ENCODE results near the gene UGT2B15. TPM values are rescaled to one million over a fixed set of nuclear protein-coding genes. Genes with fewer than 3 reads are reported as not detected.
"Not testable (repeated sequence)": the region's sequence is repeated elsewhere in the genome, so short reads cannot be mapped to it uniquely, and the experiment has no call there.

Gene UGT2B15
- total RNA-seq, result 0.22 and 0.57 TPM in 2 replicates
- long read RNA-seq, partial matches to known transcripts, result 1 of 1 reads
- long read RNA-seq, other reads (novel, unspliced or antisense), result 0 of 1 reads

GRCh38 chr4:68670479-68670939 is at the start of gene UGT2B15:
TSS of gene UGT2B15 (minus strand) at chr4:68670652. CDS start at chr4:68670618, 34 bp downstream.
- not testable (repeated sequence) for H3K4me1 Mint-ChIP-seq (ENCODE audit: low read depth); DNase-seq (ENCODE audit: low spot score, unreplicated experiment); H3K27me3 Mint-ChIP-seq; H3K4me3 Mint-ChIP-seq (ENCODE audit: low read depth); H3K36me3 Mint-ChIP-seq (ENCODE audit: insufficient read depth); H3K27ac Mint-ChIP-seq
- H3K9me3 Mint-ChIP-seq (ENCODE audit: low read depth), result peaks cover 29% of the 10 kb centered on the region

DNA sequence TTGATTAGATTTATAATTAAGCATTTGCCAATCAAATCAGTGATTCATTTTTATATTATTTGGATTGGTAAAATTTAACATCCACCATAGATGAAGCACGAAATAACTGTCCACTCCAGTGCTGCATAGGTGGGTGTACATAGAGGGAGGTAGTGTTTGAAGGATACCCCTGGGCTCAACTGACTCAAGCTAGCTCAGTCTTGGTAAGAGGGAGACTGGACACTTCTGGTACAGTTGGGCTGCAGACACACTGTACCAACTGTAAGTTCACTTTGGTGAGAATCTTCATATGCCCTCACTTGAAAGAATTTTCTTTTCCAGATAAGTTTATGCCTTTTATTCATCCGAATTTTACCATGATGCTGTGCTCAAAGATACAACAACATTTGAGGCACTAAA is 48.6 kb upstream of the UGT2B15 start:
- Mint-ChIP-seq H3K4me1 (ENCODE audit: low read depth) (no peaks in the 10 kb centered on the region), H3K4me3 (ENCODE audit: low read depth) (no peak overlapping the region), H3K27ac (no peak overlapping the region), H3K36me3 (ENCODE audit: insufficient read depth) (peaks cover 18% of the 10 kb centered on the region), H3K9me3 (ENCODE audit: low read depth) (peaks cover 42% of the 10 kb centered on the region), H3K27me3 (no peaks in the 10 kb centered on the region)
- no peak for DNase-seq (ENCODE audit: low spot score, unreplicated experiment)
- TF ChIP-seq, protein P1, sequence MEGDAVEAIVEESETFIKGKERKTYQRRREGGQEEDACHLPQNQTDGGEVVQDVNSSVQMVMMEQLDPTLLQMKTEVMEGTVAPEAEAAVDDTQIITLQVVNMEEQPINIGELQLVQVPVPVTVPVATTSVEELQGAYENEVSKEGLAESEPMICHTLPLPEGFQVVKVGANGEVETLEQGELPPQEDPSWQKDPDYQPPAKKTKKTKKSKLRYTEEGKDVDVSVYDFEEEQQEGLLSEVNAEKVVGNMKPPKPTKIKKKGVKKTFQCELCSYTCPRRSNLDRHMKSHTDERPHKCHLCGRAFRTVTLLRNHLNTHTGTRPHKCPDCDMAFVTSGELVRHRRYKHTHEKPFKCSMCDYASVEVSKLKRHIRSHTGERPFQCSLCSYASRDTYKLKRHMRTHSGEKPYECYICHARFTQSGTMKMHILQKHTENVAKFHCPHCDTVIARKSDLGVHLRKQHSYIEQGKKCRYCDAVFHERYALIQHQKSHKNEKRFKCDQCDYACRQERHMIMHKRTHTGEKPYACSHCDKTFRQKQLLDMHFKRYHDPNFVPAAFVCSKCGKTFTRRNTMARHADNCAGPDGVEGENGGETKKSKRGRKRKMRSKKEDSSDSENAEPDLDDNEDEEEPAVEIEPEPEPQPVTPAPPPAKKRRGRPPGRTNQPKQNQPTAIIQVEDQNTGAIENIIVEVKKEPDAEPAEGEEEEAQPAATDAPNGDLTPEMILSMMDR (IDR thresholded peaks at IDR 0.05; ENCODE audit: unreplicated experiment), result no peak

DNA sequence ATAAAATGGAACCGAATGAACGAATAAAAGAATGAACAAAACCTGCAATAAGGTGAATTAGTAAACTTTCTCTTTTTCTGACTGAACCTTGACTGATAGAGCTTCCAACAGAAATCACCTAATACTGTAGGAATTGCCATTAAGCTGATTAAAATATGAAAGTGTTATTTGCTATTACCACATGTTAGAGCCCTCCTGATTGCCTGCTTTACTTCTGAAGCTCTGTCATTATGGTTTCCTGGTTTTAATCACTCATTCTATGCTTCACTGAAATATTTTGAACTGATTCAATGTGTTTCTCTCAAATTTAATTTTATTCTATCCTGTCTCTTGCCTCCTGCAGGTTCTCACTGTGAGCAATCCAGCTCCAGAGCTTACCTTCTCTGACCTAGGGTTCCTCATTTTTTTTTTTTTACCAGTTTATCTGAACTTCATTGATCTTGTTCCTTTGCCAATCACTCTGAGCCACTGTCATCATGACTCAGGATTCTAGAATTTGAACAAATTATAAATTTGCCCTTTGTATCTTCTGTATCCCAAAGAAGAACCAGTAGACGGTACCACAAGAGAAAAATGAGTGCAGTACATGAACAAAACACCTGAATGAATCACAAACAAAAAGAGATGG is 48.1 kb upstream of the UGT2B15 start:
- no peaks in the 10 kb centered on the region for H3K4me1 Mint-ChIP-seq (ENCODE audit: low read depth)

GRCh38 chr4:68717999-68718398 is 47.5 kb upstream of the UGT2B15 start:
- TF ChIP-seq, protein P1 (IDR thresholded peaks at IDR 0.05; ENCODE audit: unreplicated experiment), result no peak
- Mint-ChIP-seq H3K27ac (no peak overlapping the region), H3K36me3 (ENCODE audit: insufficient read depth) (peaks cover 17% of the 10 kb centered on the region), H3K4me1 (ENCODE audit: low read depth) (no peaks in the 10 kb centered on the region), H3K4me3 (ENCODE audit: low read depth) (no peak overlapping the region), H3K9me3 (ENCODE audit: low read depth) (peaks cover 39% of the 10 kb centered on the region), H3K27me3 (no peaks in the 10 kb centered on the region)
- DNase-seq (ENCODE audit: low spot score, unreplicated experiment), result no peak

More for the DNA sequence above, 48.1 kb upstream of the UGT2B15 start:
- Mint-ChIP-seq H3K9me3 (ENCODE audit: low read depth) (peaks cover 40% of the 10 kb centered on the region), H3K4me3 (ENCODE audit: low read depth) (no peak overlapping the region), H3K27me3 (no peaks in the 10 kb centered on the region), H3K27ac (no peak overlapping the region), H3K36me3 (ENCODE audit: insufficient read depth) (peaks cover 18% of the 10 kb centered on the region)
- TF ChIP-seq, protein P1 (IDR thresholded peaks at IDR 0.05; ENCODE audit: unreplicated experiment), result no peak
- DNase-seq (ENCODE audit: low spot score, unreplicated experiment), result no peak

- DNase-seq (ENCODE audit: low spot score, unreplicated experiment), result no peak
- TF ChIP-seq, protein P1 (IDR thresholded peaks at IDR 0.05; ENCODE audit: unreplicated experiment), result no peak
- H3K36me3 Mint-ChIP-seq (ENCODE audit: insufficient read depth), result peaks cover 7% of the 10 kb centered on the region
- no peaks in the 10 kb centered on the region for H3K4me1 Mint-ChIP-seq (ENCODE audit: low read depth)
- H3K9me3 Mint-ChIP-seq (ENCODE audit: low read depth), result peaks cover 24% of the 10 kb centered on the region
- H3K4me3 Mint-ChIP-seq (ENCODE audit: low read depth), result no peak overlapping the region
- H3K27me3 Mint-ChIP-seq, result no peaks in the 10 kb centered on the region
- no peak overlapping the region for H3K27ac Mint-ChIP-seq
Observed at GRCh38 chr4:68714400-68714799, 43.9 kb upstream of the UGT2B15 start.

GRCh38 chr4:68712207-68712606 is 41.8 kb upstream of the UGT2B15 start:
- DNase-seq (ENCODE audit: low spot score, unreplicated experiment), result no peak
- H3K36me3 Mint-ChIP-seq (ENCODE audit: insufficient read depth), result peaks cover 5% of the 10 kb centered on the region
- H3K27me3 Mint-ChIP-seq, result no peaks in the 10 kb centered on the region
- peaks cover 27% of the 10 kb centered on the region for H3K9me3 Mint-ChIP-seq (ENCODE audit: low read depth)
- H3K4me1 Mint-ChIP-seq (ENCODE audit: low read depth), result peaks cover 1% of the 10 kb centered on the region
- H3K27ac Mint-ChIP-seq, result no peak overlapping the region
- TF ChIP-seq, protein P1 (IDR thresholded peaks at IDR 0.05; ENCODE audit: unreplicated experiment), result no peak
- no peak overlapping the region for H3K4me3 Mint-ChIP-seq (ENCODE audit: low read depth)

Data from progenitor cell of endocrine pancreas (in vitro differentiated cells).